Ramos (cell line): ENCODE measurements around the gene STK25.
"Not testable (repeated sequence)": the region's sequence is repeated elsewhere in the genome, so short reads cannot be mapped to it uniquely, and the experiment has no call there.

ENCODE experiments used
- in situ Hi-C: fragments of 300-500 bp; cut with MboI; formaldehyde crosslinking; loops from one replicate; pipeline ENCODE4 v1.14.3; 2022; ENCODE audit warnings: low sequenced_read_pairs; ENCODE audit not compliant: unreplicated experiment

STK25 gene

GRCh38 chr2:241540771-241541561 lies 32.6 kb upstream of the STK25 start:
- in situ Hi-C loops, result no loop called here

- in situ Hi-C loops, result no loop called here
Observed at GRCh38 chr2:241540401-241540770, 32.0 kb upstream of the STK25 start.

GRCh38 chr2:241539616-241540374 lies 31.4 kb upstream of the STK25 start:
- in situ Hi-C loops, result no loop called here

DNA sequence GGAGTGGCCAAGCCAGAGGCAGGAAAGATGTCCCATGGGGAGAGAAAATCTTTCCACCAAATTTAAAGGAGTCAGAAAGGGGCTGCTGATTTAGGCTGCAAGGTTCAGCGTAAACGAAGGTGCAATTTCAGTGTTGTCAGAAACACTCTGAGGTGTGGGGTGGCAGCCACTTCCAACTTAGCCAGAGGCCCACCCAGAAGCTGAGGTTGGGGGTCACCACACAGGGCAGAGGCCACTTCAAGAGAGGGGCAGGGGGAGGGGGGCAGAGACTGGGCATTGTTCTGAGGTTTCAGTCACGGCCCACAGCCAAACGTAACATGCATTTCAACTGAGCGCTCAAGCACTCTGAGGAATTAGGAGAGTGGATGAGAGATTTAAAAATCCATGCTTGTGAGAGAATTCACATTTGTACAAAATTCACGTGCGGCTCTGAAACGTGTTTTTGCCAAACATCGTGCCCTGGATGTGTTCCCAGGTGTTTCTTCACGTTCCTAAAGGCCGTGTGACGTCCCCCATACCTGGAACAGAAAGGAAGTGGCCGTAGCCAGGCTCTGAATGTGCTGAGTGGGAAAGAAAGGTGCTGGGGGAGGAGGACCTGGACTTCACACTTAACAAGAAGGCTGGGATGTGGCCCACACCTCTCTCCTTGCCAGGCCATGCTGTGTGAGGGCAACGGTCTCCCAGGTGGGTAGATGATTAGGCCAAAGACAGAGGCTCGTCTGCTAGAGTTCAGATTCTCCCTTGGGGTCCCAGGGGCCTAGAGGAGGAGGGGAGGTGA lies 30.6 kb upstream of the STK25 start:
- in situ Hi-C loops, result no loop called here

DNA sequence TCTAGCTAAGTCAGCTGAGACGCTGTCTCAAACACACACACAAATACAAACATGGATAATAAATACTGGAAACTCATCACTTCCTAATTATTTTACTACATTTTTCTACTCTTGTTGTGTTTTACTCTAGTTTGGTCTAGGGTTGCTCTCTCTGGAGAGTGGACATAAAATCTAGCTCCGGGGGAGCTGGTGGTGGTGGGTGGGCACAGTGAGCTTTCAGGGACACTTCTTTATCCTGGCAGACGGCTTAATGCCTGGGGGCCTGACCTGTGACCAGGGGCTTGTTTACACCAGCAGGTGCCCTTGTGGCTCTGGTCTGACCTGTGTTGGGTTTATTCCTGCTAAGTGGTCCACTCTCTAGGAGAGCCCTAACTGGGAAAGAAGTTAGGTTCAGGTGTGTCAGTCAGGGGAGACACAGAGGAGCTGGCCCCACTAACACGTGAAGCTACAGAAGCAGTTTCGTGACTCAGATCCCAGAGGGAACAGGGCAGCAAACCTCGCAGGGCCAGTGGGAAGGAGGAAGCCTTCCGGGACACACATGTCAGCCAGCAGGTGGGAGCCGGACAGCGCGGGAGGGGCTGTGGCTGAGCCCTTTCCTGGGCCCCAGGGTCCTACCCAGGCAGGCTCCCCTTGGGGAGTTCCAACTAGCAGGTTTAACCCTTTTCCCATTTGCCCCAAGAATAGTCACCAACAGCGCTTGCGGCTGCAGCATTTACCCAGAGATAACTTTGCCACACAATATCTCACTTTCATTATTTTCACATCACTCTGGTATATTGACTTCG lies 27.7 kb upstream of the STK25 start:
- in situ Hi-C loops, result no loop called here

DNA sequence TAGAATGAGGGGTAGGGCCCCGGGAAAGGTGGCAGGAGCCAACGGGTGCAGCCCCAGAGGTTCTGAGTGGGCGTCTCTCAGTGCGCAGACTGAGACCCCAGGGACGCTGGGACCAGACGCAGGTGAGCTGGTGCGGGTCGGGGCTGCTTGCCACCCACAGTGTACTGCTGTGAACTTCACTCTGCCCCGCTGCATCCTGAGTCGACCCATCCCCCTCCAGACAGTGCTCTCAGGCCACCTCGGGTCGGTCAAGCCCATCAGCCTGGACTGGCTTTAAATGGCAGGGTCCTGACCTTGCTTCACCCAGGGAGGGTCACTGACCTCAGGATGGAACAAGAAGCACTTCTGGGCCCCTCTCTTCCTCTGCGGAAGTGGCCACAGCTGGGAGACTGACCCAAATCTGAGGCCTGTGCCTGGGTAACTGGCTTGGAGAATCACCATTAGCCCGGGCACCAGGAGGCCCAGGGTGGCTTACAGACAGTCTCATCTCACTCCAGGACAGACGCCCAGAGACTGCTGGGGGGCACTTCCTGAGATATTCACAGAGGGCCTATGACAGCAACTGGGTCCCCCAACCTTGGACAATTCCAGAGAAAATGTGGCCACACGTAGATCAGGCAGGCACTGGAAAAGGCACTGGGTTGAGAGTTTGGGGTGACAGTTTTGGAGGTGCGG lies 26.5 kb upstream of the STK25 start:
- in situ Hi-C loops, result no loop called here

DNA sequence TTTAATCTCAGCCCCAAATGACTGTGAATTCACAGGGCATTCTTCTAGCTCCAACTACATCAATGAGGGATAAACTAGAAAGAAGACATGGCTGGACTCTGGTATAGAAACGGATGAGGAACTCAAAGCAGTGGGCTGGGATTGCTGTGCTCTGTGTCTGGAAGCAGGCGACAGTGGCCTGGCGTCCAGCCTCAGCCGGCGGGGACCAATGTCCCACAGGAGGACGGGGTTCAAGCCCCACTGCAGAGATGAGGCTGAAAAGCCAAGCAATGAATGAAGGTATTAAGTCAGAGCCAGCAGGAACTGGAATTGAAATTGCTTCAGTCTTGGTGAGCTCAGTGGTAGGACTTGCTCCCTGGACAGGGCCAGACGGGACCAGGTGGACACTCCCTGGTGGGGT lies 25.9 kb upstream of the STK25 start:
- in situ Hi-C loops, result no loop called here

- in situ Hi-C loops, result no loop called here
Observed at GRCh38 chr2:241532733-241533601, 24.6 kb upstream of the STK25 start.

- in situ Hi-C loops, result no loop called here
Observed at GRCh38 chr2:241532168-241532567, 23.8 kb upstream of the STK25 start.

- in situ Hi-C loops, result no loop called here
Observed at GRCh38 chr2:241531161-241531722, 22.9 kb upstream of the STK25 start.

DNA sequence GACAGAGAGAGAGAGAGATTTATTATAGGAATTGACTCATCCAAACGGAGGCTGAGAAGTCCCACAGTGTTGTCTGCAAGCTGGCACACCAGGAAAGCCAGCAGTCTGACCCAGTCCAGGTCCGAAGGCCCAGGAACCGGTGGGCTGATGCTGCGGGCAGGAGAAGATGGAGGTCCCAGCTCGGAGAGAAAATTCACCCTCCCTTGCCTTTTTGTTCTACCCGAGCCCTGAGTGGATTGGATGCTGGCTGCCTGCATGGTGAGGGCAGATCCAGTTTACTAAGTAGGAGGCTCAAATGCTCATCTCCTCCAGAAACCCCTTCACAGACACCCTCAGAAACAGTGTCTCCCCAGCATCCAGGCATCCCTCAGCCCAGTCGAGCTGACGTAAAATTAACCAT lies 22.2 kb upstream of the STK25 start:
- in situ Hi-C loops, result no loop called here

GRCh38 chr2:241525818-241526780 lies 17.7 kb upstream of the STK25 start:
- in situ Hi-C loops, result not testable (repeated sequence)

GRCh38 chr2:241522477-241522876 lies 14.1 kb upstream of the STK25 start:
- in situ Hi-C loops, result no loop called here

DNA sequence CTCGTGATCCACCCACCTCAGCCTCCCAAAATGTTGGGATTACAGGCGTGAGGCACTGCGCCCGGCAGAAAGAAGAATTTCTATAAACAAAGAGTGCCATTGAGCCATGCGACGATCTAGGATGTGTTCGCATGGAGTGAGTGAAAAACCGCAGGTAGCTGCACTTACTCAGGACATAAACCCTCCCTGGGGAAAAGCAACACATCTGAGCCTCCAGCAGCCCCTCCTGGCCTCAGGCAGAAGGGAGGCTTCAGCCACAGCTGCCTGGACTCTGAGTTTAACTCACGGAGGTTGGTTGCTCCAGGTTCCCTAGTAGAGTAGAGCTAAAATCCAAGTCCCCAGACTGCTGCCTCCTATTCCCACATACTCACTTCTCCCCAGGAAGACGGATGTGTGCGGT lies 11.3 kb upstream of the STK25 start:
- in situ Hi-C loops, result no loop called here

- in situ Hi-C loops, result no loop called here
Observed at GRCh38 chr2:241517297-241517696, 8.9 kb upstream of the STK25 start.

DNA sequence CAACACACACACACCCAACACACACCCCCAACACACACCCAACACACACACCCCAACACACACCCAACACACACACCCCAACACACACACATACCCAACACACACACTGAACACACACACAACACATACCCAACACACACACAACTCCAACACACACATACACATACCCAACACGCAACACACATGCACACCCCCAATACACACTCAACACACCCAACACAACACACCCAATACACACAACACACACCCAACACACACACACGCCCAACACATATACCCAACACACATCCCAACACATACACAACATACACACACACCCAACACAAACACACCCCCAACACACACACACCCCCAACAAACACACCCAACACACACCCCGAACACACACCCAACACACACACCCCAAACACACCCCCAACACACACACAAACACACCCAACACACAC lies 8.2 kb upstream of the STK25 start:
- in situ Hi-C loops, result no loop called here

DNA sequence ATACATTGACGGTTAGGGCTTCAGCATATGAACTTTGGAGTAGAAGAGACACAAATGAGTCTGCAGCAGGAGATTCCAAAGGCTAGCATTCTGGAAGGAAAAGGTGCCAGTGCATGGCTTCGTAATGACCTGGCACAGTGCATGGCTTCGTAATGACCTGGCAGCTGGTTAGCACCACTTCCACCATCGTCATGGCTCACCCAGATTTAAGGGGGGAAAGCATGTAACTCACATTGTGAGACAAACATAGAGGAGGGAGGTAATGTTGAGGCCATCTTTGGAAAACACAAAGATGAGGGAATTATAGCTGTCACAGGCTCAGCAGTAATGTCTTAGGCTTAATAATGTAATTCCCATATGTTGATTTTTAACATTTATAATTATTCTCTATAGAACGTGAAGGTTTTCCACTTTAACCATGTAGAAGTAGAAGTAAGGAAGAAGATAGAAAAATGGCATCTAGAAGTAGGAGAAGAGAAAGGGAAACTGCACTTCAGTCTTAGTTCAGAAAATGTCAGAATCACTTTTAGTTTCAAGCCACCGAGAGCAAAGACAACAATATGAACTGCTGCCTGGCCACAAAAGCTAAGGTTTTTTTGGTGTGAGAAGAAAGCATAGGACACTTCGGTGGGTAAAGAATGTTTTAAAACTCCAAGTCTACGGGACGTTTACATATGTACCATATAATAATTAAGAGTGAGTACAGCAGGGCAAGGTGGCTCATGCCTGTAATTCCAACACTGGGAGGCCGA lies 6.8 kb upstream of the STK25 start:
- in situ Hi-C loops, result no loop called here
